Measurements from ENCODE around the gene DNAH2.
"Not testable (repeated sequence)": the region's sequence is repeated elsewhere in the genome, so short reads cannot be mapped to it uniquely, and the experiment has no call there.

DNAH2 gene

GRCh38 chr17:7775051-7775450 lies 57.5 kb downstream of the DNAH2 start:
- DNase-seq (ENCODE audit: low read depth in 3 of 3): no peak

GRCh38 chr17:7777017-7777416 lies 59.5 kb downstream of the DNAH2 start:
- no peak for DNase-seq (ENCODE audit: low read depth in 3 of 3)

DNA sequence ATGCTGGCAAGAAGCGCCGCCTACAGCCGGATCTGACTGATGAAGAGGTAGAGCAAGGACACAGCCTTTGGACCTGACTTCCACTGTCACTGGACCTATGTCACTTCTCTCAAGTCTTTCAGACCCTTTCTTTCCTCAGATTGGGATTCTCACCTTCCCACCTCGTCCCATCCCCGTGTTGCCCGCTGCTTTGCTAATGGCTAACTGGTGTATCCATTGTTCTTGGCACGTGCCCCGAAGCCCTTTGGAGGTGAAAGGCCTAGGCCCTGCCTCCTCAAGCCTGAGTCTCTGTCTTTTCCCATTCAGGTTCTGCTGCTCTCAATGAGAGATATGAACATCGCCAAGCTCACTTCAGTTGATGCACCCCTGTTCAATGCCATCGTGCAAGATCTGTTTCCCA lies 63.2 kb downstream of the DNAH2 start:
- no peak for DNase-seq (ENCODE audit: low read depth in 3 of 3)

GRCh38 chr17:7781429-7781828 lies 63.9 kb downstream of the DNAH2 start:
- no peak for DNase-seq (ENCODE audit: low read depth in 3 of 3)

- DNase-seq (ENCODE audit: low read depth in 3 of 3): no peak
These were observed 64.7 kb downstream of the DNAH2 start for GRCh38 chr17:7782240-7782639.

DNA sequence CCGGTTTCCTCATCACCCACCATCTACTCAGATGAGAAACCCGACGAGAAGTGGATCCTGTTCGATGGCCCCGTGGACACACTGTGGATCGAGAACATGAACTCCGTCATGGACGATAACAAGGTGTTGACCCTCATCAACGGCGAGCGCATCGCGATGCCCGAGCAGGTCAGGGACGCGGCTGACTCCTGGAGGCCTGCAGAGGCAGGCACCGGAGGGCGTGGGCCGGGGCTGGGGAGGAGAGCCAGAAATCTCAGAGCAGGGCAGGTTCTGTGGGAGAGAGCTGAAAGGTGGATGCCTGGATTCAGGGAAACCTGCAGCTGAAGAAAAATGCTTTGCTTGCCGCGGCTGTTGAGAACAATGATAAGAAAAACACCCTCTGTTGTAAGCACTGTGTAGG lies 69.3 kb downstream of the DNAH2 start:
- DNase-seq (ENCODE audit: low read depth in 3 of 3): no peak

- DNase-seq (ENCODE audit: low read depth in 3 of 3): no peak
These were observed 71.6 kb downstream of the DNAH2 start for GRCh38 chr17:7789131-7789530.

GRCh38 chr17:7790150-7790549 lies 72.6 kb downstream of the DNAH2 start:
- DNase-seq (ENCODE audit: low read depth in 3 of 3): no peak

GRCh38 chr17:7792611-7793010 lies 75.1 kb downstream of the DNAH2 start:
- no peak for DNase-seq (ENCODE audit: low read depth in 3 of 3)

GRCh38 chr17:7794075-7794663 lies 76.6 kb downstream of the DNAH2 start:
- no peak for DNase-seq (ENCODE audit: low read depth in 3 of 3)

DNA sequence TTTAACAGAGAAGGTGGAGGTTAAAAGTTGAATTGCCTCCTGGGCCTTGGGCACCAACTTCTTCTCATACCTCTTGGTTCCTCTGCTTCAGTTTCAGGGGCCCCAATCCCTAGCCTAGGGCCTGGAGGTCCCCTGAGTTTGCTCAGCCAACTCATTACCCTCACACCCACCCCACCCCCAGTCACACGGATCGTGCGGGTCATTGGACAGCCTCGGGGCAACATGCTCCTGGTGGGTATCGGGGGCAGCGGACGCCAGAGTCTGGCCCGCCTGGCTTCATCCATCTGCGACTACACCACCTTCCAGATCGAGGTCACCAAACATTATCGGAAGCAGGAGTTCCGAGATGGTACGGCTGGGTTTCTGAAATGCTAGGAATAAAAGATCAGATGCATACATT lies 80.4 kb downstream of the DNAH2 start:
- no peak for DNase-seq (ENCODE audit: low read depth in 3 of 3)

DNA sequence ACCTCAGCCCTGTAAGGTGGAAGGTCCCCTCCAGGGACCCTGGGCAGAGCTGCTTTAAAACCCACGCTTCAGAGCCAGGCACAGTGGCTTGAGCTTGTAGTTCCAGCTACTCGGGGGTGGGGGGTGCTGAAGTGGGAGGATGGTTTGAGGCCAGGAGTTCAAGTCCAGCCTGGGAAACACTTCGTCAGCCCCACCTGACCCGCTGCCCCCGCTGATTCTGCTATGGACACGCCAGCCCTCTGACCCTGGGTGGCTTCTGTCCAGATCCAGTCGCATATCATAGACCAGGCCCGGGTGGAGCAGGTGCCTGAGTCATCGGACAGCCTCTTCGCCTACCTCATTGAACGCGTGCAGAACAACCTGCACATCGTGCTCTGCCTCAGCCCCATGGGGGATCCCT lies 81.3 kb downstream of the DNAH2 start:
- DNase-seq (ENCODE audit: low read depth in 3 of 3): no peak

GRCh38 chr17:7803981-7804380 lies 86.4 kb downstream of the DNAH2 start:
- DNase-seq (ENCODE audit: low read depth in 3 of 3): no peak

GRCh38 chr17:7806587-7806986 lies 89.0 kb downstream of the DNAH2 start:
- no peak for DNase-seq (ENCODE audit: low read depth in 3 of 3)

- no peak for DNase-seq (ENCODE audit: low read depth in 3 of 3)
These were observed 89.7 kb downstream of the DNAH2 start for GRCh38 chr17:7807206-7807605.

- DNase-seq (ENCODE audit: low read depth in 3 of 3): no peak
These were observed 91.7 kb downstream of the DNAH2 start for GRCh38 chr17:7809086-7809790.

DNA sequence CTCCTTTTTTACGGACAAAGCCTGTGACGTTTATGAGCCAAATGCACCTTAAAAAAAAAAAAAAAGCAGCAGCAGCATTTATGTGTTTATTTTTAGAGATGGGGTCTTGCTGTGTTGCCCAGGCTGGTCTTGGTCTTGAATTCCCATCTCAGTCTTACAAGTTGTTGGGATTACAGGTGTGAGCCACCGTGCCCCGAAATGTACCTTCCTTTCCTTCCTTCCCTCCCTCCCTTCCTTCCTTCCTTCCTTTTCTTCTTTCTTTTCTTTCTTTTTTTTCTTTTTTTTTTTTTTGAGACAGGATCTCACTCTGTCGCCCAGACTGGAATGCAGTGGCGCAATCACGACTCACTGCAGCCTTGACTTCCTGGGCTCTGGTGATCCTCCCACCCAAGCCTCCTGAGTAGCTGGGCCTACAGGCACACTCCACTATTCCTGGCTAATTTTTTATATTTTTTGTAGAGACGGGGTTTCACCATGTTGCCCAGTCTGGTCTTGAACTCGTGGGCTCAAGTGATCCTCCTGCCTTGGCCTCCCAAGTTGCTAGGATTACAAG lies 92.3 kb downstream of the DNAH2 start:
- DNase-seq (ENCODE audit: low read depth in 3 of 3): not testable (repeated sequence)

DNA sequence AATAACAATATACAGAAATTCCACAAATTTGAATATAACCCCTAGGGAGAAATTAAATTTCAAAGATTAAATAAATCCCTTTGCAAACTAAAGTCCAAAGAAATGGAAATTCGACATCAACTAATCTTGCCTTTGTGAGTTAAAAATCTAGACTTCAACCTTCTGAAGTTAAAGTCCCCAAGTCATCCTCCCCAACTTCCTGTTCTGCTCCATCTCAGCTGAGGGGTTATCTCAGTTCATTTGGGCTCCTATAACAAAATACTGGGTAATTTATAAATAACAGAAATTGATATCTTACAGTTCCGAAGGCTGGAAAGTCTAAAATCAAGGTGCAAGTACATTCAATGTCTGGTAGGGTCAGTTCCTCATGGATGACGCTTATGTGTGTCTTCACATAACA lies 93.7 kb downstream of the DNAH2 start:
- no peak for DNase-seq (ENCODE audit: low read depth in 3 of 3)

DNA sequence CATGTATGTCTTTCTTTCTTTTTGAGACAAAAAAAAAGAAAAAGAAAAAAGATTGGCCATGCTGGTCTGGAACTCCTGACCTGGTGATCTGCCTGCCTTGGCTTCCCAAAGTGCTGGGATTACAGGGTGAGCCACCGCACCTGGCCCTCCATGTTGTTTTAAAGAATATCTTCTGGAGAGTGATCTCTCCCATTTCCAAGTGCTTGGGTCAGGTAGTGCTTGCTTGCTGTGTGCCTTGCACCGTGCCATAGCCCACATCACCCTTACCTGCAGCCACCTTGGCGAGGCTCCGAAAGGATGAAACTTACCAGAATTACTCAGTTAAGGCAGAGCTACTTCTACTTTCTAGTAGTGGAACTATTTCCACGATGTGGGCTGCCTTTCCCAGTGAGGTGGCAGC lies 97.4 kb downstream of the DNAH2 start:
- no peak for DNase-seq (ENCODE audit: low read depth in 3 of 3)

DNA sequence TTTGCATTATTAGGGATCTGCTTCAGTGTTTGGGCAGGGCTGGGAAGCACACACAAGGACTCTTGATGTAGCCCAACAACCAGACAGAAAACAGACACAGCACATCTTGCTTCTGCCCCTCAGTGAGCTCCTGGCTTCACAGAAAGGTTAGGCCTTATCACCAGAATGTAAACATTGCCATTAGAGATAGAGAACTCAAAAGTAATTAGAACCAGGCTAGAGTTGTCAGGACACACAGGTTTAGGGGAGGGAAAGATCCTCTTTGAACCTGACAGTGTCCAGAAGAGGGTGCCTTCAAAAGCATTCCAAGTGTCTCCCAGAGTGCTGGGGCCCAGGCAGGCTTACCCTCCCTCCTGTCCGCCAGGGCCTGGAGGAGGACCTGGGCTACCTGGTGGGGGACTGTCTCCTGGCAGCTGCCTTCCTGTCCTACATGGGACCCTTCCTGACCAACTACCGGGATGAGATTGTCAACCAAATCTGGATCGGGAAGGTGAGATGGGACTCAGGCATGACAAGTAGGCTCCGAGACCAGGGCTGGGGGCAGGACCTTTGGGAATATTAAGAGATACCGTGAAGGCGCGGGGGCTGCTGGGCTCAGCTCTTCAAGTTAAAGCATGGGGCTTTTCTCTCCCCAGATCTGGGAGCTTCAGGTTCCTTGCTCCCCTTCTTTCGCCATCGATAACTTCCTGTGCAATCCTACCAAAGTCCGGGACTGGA lies 99.5 kb downstream of the DNAH2 start:
- DNase-seq (ENCODE audit: low read depth in 3 of 3): no peak

DNA sequence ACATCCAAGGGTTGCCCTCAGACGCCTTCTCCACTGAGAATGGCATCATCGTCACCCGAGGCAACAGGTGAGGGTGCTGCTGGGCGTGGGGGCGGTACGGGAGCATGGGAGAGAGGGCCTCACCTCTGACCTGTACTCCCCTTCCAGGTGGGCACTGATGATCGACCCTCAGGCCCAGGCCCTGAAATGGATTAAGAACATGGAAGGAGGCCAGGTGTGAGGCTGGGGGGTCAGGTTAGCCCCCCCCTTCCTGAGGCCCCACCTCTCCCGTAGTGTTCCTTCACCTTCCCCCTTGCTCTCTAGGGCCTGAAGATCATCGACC lies 100.1 kb downstream of the DNAH2 start:
- no peak for DNase-seq (ENCODE audit: low read depth in 3 of 3)

- DNase-seq (ENCODE audit: low read depth in 3 of 3): no peak
These were observed 100.5 kb downstream of the DNAH2 start for GRCh38 chr17:7818026-7818425.
